OCI-LY1 (cell line): ENCODE measurements around the gene KIAA0319L.

Experiments
- CTCF ChIP-seq: fragments of 200-600 bp; sonication (generic), shearing (Covaris generic); IDR thresholded peaks from 2 replicates; pipeline ENCODE4 v1.5.1; 2017; ENCODE audit warnings: mild to moderate bottlenecking, antibody characterized with exemption, low read length, moderate library complexity, mixed read lengths
- EZH2 ChIP-seq: fragments of 200-600 bp; sonication (generic), shearing (Covaris generic); IDR thresholded peaks from 2 replicates; pipeline ENCODE4 v1.8.0; 2017; ENCODE audit warnings: borderline replicate concordance, mixed run types, mild to moderate bottlenecking, antibody characterized with exemption, low read length, moderate library complexity, mixed read lengths

- TF ChIP-seq CTCF (no peak), EZH2 (no peak)
Measured at GRCh38 chr1:35499652-35500176, 57.5 kb downstream of the KIAA0319L start.
